GM20000 (cell line): ENCODE measurements around the gene CDK16.

Source experiments
- DNase-seq: peaks from one replicate; pipeline ENCODE4 v3.0.0; 2012; ENCODE audit warnings: low spot score
- TF ChIP-seq, protein P1 (sequence below): IDR thresholded peaks from 2 replicates; pipeline ENCODE4 v1.5.1; 2012; ENCODE audit warnings: mild to moderate bottlenecking, control low read depth; ENCODE audit errors: extremely low read depth, missing control alignments

Gene CDK16

DNA sequence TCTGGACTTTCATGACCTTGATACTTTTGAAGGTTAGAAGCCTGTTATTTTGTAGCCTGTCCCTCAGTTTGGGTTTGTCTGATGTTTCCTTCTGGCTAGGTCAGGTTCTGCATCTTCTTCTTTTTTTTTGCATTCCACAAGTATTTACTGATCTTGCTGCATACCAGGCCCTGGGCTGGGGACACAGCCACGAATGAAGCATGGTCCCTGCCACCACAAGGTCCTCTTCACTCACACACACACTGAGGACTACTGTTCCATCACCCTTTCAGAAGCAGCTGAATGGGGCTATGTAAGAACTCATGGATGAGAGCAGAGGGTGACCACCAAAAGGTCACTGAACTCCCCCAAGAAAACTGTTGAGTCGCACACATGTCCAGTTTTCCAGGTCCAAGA is 53.5 kb downstream of the CDK16 start:
- TF ChIP-seq, protein P1, sequence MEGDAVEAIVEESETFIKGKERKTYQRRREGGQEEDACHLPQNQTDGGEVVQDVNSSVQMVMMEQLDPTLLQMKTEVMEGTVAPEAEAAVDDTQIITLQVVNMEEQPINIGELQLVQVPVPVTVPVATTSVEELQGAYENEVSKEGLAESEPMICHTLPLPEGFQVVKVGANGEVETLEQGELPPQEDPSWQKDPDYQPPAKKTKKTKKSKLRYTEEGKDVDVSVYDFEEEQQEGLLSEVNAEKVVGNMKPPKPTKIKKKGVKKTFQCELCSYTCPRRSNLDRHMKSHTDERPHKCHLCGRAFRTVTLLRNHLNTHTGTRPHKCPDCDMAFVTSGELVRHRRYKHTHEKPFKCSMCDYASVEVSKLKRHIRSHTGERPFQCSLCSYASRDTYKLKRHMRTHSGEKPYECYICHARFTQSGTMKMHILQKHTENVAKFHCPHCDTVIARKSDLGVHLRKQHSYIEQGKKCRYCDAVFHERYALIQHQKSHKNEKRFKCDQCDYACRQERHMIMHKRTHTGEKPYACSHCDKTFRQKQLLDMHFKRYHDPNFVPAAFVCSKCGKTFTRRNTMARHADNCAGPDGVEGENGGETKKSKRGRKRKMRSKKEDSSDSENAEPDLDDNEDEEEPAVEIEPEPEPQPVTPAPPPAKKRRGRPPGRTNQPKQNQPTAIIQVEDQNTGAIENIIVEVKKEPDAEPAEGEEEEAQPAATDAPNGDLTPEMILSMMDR: no peak
- DNase-seq: no peak

DNA sequence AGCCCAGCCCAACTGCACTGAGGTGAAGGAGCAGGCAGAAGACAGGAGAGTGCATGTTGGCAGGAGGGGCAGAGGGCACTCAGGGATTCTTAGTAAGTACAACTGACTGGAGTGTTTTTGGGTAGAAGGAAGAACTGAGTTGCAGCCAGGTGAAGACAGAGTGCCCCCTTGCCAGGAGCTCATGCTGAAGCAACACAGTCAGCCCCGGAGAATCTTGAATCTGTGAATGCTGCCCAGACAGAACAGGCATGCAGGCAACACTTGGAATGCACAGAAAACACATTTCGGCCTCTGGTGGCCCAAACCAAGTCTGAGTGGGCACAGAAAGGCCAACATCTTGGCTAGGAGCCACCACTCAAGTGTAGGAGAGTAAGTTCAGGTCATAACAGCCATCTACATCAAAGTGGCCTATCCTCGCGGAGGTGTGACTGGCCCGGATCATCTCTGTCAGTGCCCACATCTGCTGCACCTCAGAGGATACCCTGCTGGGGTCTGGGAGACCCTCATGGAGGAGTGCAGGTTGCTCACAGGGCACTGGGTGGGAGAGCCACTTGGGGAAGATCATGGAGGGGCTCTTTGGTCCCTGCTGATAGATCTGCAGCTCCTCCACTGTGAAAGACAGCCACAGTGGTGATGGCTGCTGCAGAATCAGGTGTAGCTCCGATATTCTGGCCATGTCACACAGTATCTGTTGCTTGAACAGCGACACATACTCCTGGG is 54.7 kb downstream of the CDK16 start:
- DNase-seq: no peak
- TF ChIP-seq, protein P1: no peak

DNA sequence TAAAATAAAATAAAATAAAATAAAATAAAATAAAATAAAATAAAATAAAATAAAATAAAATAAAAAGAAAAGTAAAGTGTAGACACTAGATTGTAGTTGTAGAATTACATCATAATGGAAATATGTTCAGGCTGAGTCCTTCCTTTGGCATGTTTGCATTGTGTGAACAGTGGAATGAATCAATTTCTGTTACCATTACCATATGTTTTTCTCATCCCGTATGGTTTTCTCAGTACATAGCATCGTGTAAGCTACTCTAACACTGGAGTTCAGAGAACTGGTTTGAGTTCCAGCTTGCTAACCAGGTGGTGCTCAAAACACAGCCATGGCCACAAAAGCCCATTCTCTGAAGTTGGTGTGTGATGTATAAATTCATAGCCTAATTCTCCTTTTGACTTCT is 60.2 kb downstream of the CDK16 start:
- TF ChIP-seq, protein P1: no peak
- DNase-seq: no peak
